Activated CD4-positive, alpha-beta T cell treated with anti-CD3 and anti-CD28 coated beads, Interleukin-2, amount 50 U/mL, for 48 hours (primary cell): ENCODE results near the gene PLPPR5.
"Not testable (repeated sequence)": the region's sequence is repeated elsewhere in the genome, so short reads cannot be mapped to it uniquely, and the experiment has no call there.

Source experiments
- DNase-seq, 2 experiments: peaks; one replicate each; pipeline ENCODE4 v3.0.0-alpha.2; 2020

The PLPPR5 gene

DNA sequence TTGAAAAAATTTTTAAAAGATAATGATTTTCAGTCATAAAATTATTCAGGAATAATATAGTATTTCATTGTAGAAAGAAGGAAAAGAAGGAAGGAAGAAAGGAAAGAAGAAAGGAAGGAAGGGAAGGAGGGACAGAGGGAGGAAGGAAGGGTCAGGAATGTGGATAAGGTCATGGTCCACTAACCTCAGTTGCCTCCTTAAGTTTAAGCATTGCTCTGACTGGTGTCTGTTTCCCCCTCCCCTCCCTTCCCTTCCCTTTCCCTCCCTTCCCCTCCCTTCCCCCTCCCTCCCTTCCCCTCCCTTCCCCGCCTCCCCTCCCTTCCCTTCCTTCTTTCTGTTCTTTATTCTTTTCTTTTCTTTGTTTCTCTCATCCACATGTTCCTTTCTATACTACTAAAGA is 95.7 kb downstream of the PLPPR5 start:
- DNase-seq, result no peak

DNA sequence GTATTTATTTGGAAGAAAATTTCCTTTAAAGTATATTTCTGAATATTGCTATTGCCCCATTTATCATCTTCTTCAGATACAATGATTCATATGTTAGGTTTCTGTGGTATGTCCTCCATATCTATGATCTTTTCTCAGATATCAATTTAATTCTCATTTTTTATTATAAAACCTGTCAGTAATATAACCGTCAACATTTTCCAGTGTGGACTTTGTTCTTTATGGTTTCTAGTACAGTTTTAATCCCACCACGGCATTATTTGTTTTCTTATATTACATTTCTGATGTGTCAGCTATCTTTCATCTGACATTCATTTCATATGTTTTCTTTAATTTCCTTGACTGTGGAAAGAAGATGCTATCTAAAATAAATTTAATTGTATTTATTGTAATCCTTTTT is 97.9 kb downstream of the PLPPR5 start:
- DNase-seq, result no peak

DNA sequence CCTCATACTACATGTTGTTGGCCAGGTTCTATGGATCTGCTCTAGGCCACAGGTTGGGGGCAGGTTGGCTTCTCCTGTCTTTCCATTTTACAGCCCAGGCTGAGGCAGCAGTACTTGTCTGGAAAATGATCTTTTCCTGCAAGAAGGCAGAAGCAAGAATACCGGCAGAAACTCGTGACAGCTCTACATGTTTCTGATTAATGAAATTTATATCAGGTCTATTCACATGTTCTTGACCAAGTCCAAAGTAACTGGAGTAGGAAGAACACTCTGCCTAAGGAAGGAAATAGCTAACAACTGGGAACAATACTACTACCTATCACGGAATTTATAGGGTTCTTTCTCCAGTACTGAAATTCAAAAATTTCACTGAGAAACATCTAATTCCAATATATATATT is 98.3 kb downstream of the PLPPR5 start:
- no peak for DNase-seq

DNA sequence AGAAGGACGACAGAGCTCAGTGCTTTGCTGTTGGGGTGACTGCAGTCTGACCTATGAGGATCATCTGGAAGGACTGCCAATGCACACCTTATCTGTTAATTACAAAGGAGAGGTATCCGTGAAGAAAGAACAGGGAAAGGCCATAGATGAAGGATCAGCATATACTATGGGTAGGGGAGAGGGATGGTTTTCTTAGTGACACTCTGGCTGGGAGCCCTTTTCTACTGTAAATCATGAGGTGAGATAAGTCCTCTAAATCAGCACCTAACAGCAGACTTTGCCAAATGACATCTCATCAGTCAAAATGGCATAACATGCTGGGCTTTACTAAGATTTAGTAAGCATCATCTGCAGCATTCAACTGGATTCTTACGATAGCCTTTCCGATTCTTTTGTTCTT is 100.0 kb downstream of the PLPPR5 start:
- no peak for DNase-seq

DNA sequence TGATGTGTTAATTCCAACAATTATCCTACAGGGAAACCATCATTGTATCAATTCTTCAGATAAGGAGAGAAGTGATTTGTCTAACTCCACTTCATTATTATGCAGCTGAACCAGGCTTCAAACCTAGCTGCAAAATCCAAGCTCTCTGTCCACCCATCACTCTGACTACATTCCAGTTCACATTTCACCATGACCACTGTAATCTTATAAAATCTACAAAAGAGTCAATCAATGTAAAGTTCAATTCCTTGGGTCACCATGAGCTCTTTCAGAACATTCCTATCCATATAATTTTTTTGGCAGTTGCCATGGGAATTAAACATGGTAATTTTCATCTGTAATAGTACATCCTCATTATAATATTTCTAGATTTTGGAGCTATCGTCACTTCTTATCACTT is 100.9 kb downstream of the PLPPR5 start:
- no peak for DNase-seq

DNA sequence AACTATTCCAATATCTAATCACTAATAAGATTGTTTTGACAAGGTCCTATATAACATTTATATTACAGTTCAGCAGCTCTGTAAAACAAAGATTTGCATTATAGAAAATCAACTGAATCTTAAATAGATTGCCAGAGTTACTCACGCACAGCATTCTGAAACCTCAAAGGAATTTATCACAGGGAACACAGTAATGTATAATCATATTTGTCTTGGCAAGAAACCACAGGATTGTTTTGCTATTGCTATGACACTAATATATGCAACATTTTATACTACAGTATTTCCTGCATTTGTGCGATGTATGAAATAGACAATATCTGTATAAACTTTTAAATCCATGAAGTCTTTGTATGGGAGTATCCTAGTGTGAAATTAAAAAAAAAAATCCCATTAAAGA is 101.4 kb downstream of the PLPPR5 start:
- DNase-seq, result no peak

DNA sequence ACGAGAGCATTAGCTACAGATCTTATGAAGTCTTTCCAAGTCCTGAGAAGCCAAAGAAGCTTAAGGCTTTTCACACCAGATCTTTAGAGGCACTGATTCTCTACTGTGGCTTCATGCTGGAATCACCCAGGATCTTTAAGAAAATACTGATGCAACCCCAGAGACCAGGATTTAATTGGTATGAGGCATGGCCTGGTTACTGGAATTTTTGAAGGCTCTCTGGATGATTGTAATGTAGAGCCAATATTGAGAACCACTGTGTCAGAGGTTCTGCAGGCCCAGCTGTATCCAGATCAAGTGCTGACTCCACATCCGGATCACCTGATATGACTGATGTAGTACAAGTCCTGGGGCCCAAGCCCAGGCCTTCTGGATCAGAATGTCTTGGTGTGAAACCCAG is 105.7 kb downstream of the PLPPR5 start:
- no peak for DNase-seq

- DNase-seq, result no peak
These were observed 107.2 kb downstream of the PLPPR5 start for GRCh38 chr1:98897479-98897878.

DNA sequence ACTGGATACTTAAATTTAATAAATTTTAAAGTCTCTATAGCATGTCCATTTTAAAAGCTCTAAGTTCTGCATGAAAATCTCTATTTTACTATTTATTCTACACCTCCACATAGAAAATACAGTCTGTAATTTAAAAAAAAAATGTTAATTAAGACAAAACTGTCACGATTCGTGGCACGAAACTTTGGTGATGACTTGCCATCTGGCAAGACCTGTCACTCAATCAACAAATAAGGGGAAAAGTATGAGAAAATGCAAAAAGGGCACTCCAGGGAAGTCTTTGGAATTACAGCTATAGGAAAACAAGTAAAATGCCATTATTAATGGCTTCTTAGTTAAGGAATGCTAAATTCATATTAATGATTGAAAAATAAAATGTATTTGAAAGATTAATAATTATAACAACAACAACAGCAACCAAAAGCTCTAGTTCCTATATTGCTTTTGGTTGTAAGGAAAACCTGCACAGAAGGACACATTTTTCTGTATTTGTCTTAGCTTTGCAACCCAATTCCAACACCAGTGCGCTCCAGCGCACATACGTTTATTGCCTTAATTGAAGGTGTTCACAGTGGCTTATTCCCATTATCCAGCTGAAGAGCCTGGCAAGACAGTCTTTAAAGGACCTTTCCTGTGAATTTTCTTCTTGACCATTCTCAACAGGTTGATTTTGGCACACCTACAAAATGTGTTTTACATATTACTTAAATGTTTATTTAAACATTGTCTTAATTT is 107.8 kb downstream of the PLPPR5 start:
- DNase-seq, result no peak

GRCh38 chr1:98893371-98893770 is 111.3 kb downstream of the PLPPR5 start:
- DNase-seq, result no peak

- no peak for DNase-seq
These were observed 115.8 kb downstream of the PLPPR5 start for GRCh38 chr1:98888869-98889268.

- no peak for DNase-seq
These were observed 117.2 kb downstream of the PLPPR5 start for GRCh38 chr1:98887507-98887906.

GRCh38 chr1:98884864-98885263 is 119.8 kb downstream of the PLPPR5 start:
- DNase-seq, result no peak

- DNase-seq, result no peak
These were observed 122.8 kb downstream of the PLPPR5 start for GRCh38 chr1:98881901-98882300.

DNA sequence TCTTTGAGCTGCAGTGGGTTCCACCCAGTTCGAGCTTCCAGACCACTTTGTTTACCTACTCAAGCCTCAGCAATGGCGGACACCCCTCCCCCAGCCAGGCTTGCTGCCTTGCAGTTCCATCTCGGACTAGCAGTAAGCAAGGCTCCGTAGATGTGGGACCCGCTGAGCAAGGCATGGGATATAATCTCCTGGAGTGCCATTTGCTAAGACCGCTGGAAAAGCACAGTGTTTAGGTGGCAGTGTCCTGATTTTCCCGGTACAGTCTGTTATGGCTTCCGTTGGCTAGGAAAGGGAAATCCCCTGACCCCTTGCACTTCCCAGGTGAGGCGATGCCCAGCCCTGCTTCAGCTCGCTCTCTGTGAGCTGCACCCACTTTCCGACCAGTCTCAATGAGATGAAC is 123.4 kb downstream of the PLPPR5 start:
- not testable (repeated sequence) for DNase-seq

DNA sequence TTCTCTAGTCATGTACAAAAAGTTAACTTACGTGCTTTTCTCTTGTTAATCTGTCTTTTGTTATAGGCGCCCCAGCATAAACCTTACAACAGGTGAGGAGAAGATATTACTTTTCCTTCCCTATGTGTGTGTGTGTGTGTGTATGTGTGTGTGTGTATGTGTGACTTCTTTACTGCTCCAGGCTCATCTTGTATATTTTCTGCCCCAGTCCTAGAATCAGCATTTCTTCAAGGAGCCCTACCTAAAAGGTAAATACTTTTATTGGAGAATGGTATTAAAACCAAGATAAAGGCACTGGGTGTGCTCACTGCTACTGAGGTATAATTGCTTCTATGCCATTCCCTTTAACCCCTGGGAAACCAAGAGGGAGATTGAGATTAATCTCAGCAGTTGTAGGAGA is 129.8 kb downstream of the PLPPR5 start:
- DNase-seq, result no peak

- DNase-seq, result peak in 1 of 2 experiments; percentile 8
These were observed 133.4 kb downstream of the PLPPR5 start for GRCh38 chr1:98870959-98871903.

DNA sequence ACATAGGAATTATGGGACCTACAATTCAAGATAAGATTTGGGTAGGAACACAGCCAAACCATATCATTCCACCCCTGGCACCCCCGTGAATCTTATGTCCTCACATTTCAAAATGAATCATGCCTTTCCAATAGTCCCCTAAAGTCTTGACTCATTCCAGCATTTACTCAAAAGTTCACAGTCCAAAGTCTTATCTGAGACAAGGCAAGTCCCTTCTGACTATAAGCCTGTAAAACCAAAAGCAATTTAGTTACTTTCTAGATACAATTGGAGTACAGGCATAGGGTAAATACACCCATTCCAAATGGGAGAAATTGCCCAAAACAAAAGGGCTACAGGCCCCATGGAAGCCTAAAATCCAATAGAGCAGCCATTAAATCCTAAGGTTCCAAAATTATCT is 138.9 kb downstream of the PLPPR5 start:
- DNase-seq, result no peak

- no peak for DNase-seq
These were observed 144.3 kb downstream of the PLPPR5 start for GRCh38 chr1:98860329-98860728.

DNA sequence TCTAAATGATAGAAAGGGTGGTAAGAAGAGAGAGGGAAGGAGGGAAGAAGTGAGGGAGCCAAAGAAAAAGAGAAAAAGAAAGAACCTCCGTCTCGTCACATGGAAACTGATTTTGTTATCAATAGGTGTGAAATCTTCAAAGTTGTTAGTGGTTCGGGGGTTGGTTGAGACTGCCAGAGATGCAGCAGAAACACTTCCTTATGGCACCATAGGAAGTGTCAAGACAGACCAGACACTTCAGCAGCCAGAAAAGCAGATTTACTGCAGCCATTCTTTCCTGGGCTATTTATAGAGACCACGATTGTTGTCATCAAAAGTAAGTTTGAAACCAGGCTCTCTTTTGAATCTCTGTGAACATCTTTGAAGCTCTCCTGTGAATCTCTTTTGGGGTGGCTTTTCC is 150.5 kb downstream of the PLPPR5 start:
- DNase-seq, result no peak

DNA sequence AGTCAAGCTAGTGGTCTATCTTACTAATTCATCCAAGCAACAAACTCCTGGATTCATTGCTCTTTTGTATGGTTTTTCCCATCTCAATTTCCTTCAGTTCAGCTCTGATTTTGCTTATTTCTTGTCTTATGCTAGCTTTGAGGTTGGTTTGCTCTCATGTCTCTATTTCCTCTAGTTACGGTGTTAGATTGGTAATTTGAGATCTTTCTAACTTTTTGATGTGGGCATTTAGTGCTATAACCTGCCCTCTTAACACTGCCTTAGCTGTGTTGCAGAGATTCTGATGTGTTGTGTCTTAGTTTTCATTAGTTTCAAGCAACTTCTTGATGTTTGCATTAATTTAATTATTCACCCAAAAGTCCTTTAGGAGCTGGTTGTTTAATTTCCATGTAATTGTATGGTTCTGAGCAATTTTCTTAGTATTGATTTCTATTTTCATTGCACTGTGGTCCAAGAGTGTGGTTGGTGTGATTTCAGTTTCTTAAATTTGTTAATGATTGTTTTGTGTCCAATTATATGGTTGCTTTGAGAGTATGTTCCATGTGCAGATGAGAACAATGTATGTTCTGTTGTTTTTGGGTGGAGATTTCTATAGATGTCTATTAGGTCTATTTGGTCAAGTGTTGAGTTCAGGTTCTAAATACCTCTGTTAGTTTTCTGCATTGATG is 154.6 kb downstream of the PLPPR5 start:
- no peak for DNase-seq

- no peak for DNase-seq
These were observed 162.4 kb downstream of the PLPPR5 start for GRCh38 chr1:98842241-98842640.
